ENCODE data around the gene TAF10.

The TAF10 gene

DNA sequence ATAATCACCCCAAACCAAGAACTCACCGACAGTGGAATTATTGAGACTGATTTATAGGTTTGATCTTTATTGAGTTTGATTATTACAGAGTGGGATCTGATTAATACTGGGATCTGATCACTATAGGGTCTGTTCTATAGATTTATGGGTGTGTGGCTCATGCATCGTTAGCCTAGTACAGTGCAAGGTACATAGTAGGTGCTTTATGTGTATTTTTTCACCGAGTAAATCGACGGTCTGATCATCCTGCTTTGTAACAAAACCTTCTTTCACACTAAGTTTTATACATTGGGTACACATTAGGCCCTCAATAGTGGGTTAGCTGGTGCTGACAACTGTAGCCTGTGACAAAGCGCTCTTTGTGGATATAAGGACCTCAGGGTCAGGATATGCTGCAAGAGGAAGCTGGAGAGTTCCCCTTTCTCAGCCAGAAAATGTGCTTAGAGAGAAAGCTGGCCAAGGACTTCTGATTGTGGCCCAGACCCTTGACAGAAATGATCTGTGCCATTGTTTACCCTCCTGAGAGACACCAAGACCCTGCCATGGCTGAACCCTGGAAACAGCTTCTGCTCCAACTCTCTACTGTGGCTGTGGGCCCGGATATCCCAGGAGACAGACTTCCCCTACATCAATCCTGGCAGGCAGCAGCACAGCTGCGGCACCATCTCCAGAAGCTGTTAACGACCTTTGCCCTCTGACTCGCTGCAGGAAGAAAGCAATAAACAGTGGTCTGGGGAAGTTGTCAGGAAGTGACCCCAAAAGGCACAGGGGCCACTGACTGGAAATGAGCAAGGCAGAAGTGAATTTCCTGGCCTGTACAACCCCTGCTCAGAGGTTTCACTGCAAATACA is 23.3 kb upstream of the TAF10 start:
- H3K4me3 ChIP-seq (ENCODE audit: low read depth, low read length): no peak overlapping the region
- TF ChIP-seq, protein P1, sequence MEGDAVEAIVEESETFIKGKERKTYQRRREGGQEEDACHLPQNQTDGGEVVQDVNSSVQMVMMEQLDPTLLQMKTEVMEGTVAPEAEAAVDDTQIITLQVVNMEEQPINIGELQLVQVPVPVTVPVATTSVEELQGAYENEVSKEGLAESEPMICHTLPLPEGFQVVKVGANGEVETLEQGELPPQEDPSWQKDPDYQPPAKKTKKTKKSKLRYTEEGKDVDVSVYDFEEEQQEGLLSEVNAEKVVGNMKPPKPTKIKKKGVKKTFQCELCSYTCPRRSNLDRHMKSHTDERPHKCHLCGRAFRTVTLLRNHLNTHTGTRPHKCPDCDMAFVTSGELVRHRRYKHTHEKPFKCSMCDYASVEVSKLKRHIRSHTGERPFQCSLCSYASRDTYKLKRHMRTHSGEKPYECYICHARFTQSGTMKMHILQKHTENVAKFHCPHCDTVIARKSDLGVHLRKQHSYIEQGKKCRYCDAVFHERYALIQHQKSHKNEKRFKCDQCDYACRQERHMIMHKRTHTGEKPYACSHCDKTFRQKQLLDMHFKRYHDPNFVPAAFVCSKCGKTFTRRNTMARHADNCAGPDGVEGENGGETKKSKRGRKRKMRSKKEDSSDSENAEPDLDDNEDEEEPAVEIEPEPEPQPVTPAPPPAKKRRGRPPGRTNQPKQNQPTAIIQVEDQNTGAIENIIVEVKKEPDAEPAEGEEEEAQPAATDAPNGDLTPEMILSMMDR (IDR thresholded peaks at IDR 0.05; ENCODE audit: borderline replicate concordance, insufficient read depth, low read depth, low read length): no peak

DNA sequence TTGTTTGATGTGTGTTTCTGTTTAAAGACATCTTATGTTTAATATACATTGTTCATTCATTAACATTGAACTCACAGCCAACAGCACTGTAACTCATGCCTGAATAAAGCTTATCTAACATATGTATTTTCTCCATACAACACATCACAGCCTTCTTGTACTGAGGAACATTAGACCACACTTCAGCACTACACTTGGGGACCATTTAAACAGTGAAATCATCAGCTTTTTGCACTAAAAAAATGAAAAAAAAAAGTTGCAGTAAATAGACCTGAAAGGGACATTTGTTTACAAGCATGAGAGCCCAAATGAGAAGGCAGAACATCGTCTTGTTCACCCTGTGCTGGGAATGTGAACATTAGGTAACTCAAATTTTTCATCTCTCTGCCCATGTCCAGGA is 22.5 kb upstream of the TAF10 start:
- TF ChIP-seq, protein P1 (IDR thresholded peaks at IDR 0.05; ENCODE audit: borderline replicate concordance, insufficient read depth, low read depth, low read length): no peak
- no peak overlapping the region for H3K4me3 ChIP-seq (ENCODE audit: low read depth, low read length)

DNA sequence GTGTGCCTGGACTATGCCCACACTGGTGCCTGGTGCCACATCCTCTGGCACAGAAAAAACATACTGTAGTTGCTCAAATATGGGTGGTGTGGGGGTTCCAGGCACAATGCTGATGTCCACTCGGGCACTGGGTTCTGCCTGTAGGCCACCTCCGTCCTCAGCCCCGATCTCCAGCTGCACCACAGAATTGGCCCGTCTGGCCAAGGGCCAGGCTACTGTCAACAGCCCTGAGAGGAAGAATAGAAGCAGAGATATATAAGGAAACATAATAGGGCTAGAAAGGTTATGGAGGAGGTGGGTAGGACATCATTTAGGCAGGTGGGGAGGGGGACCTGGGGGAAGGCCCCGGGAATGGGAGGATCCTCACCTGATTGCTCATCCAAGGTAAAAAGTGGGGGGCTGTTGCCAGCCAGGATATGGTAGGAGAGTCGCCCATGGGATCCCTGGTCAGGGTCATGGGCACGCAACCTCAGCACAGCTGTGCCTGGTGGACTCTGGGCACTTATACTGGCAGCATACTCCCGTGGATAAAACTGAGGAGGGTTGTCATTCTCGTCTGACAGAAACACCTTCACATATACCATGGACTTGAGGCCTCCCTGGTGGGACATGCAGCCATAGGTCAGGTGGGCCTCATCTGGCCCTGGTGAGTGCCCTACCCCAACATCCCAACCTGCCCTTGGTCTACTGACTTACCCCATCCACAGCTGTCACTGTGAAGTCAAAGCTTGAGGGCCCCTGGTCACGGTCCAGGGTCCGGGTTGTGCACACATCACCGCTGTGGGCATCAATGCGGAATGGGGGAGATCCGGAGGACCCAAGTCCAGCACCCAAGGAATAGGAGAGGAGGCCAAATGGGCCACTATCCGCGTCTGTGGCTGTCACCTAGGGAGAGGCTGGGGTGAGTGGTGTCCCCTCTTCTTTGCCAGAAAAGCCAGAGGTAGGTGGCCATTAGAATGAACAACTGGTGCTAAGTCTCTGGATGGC is 21.7 kb upstream of the TAF10 start:
- TF ChIP-seq, protein P1 (IDR thresholded peaks at IDR 0.05; ENCODE audit: borderline replicate concordance, insufficient read depth, low read depth, low read length): no peak
- no peak overlapping the region for H3K4me3 ChIP-seq (ENCODE audit: low read depth, low read length)

DNA sequence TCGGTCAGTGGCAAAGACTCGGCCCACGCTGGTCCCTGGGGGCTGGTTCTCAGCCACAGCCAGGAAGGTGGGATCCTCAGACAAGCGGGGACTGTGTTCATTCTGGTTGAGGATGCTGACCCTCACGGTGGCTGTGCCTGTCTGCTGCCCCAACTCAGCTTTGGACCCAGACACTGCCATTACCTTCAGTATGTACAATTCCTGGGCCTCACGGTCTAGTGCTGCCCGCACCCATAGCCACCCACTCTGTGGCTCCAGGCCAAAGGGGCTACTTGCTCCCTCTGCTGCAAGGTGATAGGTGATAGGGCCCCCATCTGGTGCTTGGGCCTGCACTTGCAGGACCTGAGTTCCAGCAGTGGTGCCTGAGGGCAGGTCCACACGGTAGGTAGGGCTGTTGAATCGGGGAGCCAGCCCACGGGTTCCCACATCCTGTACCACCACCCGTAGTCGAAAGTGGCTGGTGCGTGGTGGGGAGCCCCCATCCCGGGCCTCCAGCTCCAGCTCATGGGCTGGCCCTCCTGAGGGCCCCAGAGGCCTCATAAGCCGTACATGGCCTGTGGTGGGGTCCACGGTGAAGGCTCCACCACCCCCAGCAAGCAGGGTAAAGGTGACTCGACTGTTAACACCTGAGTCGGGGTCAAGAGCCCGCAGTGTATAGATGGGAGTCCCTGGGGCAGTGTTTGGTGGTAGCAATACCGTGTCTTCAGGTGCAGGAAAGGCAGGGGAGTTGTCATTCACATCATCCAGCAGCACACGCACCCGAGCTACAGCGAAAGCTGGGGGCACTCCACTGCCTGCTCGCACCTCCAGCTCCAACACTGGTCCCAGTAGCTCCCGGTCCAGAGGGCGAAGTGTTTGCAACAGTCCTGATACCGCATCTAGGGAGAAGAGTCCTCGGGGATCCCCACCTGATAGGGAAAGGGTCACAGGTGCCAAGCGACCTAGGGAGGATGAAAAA is 20.4 kb upstream of the TAF10 start:
- no peak overlapping the region for H3K4me3 ChIP-seq (ENCODE audit: low read depth, low read length)
- TF ChIP-seq, protein P1 (IDR thresholded peaks at IDR 0.05; ENCODE audit: borderline replicate concordance, insufficient read depth, low read depth, low read length): no peak

DNA sequence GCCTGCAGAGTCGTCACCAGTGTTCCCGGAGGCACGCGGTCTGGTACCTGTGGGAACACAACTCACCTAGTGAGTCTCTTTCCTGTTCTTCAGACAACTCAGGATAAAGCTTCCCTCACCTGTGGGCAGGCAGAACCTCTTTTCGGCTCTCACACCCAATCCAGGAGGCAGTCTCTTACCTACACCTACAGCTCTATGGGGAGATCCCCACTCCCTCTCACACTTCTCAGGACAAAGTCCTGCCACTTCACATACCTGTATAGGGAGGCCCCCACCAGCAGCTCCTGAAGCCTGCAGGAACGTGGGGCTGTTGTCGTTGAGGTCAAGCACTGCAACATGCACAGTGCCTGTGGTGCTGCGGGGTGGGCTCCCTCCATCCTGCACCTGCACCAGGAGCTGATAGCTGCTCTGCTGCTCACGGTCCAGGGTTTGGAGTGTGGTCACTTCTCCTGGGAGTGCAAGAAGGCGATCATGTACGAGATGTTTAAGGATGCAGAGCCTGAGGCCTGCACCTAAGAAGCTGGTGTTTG is 19.4 kb upstream of the TAF10 start:
- TF ChIP-seq, protein P1 (IDR thresholded peaks at IDR 0.05; ENCODE audit: borderline replicate concordance, insufficient read depth, low read depth, low read length): no peak
- H3K4me3 ChIP-seq (ENCODE audit: low read depth, low read length): no peak overlapping the region

DNA sequence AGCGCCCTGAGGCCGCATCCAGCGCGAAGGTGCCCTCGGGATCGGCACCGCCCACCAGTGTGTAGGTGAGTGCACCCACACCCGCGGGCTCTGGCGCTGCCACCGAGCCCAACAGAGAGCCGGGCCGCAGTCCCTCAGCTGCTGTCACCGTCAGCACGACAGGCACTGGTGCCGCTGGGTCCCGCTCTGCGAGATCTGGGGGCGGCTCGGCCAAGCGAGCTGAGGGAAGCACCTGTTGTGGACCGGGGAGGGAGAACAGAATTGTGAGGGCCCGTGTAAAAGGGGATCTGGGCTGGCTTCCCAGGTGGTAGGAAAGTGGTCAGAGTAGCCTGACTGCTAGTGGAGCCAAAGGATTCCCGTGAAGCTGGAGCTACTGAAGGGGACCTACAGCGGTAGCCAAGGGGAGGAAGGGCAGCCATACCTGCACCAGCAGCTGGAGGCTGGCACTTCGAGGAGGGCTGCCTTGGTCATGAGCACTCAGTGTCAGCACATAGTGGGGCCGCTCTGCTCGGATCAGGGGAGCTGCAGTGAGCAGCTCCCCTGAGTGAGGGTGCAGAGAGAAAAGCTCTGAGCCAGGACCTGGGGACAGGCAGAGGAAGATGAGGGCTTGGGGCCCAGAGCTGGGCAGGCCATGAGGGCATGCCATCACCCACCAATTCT is 18.7 kb upstream of the TAF10 start:
- no peak overlapping the region for H3K4me3 ChIP-seq (ENCODE audit: low read depth, low read length)
- TF ChIP-seq, protein P1 (IDR thresholded peaks at IDR 0.05; ENCODE audit: borderline replicate concordance, insufficient read depth, low read depth, low read length): no peak

Data from GM12875 (cell line).